Hippocampal formation (tissue), 2 donors: ENCODE data around the gene KCNK3.
"Not testable (repeated sequence)": the region's sequence is repeated elsewhere in the genome, so short reads cannot be mapped to it uniquely, and the experiment has no call there.

Source experiments
- DNase-seq, 2 donors: peaks; one replicate each; lab custom pipeline; 2025; lab: John Stamatoyannopoulos, UW

The KCNK3 gene

DNA sequence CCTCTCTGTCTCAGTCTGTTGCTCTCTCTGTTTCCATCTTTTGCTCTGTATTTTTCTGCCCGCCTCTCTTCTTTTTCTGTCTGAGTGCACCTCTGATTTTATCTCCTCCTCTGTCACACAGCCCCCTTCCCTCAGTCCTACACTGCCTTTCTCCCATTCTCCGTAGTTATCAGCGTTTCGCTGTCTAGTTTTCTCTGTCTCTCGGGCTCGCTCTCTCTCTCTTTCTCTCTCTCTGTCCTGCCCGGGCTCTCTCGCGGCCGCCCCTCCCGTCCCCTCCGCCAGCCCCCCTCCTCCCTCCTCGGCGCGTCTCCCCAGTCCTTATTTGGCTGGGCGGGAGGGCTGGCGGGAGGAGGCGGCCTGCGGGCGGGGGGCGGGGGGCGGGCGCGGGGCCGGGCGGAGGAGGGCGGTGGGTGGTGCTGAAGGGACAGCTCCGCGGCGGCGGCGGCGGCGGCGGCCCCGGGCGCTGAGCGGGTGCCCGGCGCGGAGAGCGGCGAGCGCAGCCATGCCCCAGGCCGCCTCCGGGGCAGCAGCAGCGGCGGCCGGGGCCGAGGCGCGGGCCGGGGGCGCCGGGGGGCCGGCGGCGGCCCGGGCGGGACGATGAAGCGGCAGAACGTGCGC is at the start of gene KCNK3:
Gene KCNK3 (plus strand): TSS at position 444 of the 618 bp plus-strand sequence. CDS start 154 bp downstream, at position 598.
- no peak for DNase-seq

DNA sequence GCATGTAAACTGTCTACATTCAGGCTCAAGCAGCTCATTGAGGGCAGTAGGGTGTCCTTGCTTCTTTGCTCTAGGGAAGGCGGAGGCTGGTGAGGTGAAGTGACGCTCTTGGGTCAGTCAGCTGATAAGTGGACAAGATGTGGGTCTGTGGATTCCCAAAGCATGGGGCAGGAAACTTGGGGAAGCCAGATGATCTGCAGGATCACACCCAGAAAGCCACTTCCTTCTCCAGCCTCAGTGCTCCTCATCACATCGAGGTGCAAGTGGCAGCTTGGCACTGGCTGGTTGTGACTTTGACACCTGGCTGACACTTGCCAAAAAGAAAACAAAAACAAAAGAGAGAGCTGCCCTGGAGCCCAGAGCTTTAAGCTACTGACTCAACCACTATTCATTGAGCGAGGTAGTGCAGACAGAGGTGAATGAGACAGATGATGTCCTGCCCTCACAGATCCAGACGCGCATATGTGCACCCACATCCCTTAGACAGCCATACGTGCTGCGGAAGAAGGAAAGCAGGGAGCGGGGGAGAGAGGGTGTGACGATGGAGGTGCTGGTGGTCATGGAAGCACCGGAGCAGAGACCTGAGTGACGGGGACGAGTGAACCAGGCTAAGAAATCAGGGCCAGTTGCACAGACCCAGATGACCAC is 48.2 kb upstream of the KCNK3 start:
- no peak for DNase-seq

DNA sequence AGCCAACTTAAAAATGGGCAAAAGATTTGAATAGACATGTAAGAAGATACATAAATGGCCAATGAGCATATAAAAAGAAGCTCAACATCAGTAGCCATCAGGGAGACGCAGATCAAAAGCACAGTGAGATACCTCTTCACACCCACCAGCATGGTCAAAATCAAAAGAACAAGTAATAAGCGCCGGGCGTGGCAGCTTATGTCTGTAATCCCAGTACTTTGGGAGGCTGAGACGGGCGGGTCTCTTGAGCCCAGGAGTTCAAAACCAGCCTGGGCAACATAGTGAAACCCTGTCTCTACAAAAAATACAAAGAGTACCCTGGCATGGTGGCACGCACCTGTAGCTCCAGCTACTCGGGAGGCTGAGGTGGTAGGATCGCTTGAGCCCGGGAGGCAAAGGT is 46.8 kb upstream of the KCNK3 start:
- no peak for DNase-seq

DNA sequence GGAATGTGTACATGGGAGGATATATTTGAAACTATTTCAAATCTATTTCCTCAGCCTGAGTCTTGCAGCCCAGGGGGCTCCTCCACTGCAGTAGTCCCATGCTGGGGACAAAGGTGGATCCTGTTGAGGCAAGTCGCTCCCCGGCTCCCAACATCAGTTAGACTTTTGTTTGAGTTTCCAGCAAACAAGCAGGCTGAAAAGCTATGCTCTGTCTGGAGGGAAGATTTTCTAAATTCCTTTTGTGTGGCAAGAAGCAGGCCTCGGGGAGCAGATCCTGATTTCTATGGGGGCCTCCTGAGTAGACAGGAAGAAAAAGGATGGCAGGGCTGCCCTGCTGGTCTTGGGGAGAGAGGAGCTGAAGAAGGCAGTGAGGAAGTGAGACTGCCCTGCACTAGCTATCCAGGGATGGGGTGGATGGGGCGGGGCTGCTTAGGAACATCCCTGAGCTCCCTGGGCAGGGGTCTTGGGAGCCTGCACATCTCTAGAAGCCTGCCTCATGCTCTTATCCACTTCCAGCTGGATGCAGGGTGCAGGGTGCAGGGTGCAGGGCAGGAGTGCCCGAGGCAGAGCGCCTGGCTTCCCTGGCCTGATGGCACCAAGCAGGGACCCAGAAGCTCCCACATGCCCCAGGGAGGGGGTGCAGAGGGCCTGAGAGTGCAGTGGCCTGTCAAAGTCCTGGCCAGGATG is 45.4 kb upstream of the KCNK3 start:
- DNase-seq = no peak

DNA sequence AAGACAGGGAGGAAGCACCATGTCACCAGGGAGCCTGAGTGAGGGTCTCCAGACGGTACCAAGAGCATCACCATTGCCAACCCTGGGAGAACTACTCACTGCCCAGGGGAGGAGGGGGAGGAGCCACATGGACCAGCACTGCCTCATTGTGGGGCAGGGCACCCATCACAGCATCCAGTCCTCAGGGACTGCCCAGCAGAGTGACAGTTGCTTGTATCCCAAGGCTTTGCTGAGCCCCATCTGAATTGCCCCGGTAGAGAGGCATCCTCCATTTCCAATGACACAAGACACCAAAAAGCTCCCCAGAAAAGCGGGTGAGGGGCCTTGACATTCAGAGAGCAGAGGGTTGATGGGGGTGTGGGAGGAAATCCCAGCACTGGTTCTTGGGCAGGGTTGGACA is 44.5 kb upstream of the KCNK3 start:
- no peak for DNase-seq

DNA sequence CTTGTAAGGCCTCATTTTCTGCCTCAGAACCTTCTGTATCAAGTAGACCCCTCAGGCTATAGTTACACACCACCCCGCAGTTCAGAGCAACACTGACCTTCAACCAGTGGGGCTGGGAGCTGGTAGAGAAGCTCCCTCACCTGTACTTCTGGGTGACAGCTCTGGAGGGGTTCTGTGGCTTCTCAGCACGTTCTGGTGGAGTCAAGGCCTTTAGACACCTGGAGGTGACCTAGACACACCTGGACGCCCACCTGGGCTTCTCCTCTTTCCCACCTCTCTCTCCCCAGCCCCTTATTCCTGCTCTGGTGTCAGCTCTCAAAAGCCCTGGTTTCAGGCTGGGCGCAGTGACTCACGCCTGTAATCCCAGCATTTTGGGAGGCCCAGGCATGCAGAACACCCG is 44.0 kb upstream of the KCNK3 start:
- no peak for DNase-seq

DNA sequence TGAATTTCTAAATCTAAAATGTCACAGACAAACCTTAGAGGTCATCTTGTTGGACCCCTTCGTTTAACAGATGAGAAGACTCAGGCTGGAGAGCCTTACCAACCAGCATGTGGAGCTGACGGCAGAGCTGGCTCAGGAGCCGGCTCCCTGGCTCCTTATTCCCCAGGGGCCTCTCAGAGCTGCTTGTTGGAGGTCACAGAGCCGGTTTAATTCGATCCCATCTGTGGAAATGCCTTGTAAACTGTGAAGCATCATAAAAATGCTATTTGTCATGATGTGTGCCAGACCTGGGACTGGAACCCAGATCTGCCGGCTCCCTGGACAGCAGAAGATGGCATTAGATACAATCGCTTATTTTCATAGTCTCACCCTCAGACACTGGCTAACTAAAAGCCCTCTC is 43.2 kb upstream of the KCNK3 start:
- no peak for DNase-seq

DNA sequence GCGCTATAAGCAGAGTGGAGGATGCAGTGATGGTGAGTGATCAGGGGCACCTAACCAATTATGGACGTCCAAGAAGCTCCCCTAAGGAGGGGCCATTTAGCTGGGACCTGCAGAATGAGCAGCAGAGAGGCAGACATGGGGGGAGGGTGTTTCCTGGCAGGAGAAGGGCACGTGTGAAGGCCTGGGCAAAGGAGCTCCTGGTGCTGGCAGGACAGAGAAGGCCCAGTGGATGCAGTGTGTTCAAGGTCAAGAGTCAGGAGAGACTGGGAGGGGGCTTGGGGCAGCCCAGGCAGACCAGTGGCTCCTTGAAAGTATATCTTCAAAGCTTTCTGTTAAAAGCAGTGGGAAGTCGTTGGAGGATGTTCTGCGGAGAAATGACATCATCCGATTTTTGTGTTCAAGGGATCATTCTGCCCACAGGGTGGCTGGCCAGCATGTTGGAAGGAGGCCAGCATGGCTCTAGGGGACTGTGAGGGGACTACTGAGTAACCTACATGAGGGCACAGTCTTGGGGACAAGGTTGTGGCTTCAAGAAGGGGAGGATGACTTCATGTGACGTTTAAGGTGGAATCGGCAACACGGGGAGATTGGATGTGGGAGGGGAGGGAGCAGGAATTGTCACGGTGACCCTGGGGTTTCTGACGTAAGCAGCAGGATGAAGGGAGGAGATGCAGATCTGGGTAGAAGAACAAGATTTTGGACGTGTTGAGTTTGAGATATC is 42.4 kb upstream of the KCNK3 start:
- DNase-seq = no peak

DNA sequence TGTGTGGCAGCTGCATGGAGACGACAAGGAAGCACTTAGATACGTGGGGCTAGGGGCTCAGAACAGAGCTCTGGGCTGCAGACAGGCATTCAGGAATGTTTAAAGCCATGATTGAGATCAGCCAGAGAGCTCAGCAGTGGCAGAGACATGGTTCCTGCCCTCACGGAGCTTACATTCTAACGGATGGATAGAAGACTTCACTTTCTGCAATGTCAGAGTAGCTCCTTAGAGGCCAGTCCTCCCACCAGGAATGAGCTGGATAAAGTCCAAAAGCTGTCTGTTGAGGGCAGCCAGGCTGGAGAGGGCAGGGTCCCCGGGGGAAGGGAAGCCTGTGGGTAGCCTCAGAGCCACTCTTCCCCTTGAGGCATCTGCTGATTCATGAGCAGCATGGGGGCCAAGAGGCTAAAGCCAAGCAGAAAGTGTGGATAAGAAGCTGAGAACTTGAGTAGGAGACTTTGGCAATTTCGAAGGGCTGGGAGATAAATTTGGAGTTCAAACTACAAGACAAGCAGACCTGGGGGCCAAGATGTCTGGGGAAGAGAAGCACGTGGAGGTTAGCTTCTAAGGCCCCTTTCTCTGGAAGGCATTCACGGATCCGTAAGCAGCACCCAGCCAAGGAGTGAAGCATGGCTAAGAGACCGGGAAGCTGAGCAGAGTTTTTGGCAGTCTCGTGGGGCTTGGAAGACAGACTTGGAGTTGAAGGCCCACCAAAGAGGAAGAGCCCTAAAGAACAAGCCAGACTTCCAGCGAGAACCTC is 41.6 kb upstream of the KCNK3 start:
- no peak for DNase-seq

DNA sequence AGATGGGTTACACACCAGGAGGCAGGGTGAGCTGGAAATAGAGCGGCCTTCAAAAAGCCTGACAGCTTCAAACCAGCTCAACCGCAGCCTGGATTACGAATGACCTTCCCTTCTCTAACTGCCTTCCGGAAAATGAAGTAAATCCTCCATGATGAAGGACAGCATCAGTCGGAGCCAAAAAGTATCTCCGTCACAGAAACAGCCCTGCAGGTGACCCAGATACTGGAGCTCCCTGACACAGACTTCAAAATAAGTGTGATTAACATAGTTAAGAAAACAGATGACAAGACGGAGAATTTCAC is 41.1 kb upstream of the KCNK3 start:
- DNase-seq = no peak

DNA sequence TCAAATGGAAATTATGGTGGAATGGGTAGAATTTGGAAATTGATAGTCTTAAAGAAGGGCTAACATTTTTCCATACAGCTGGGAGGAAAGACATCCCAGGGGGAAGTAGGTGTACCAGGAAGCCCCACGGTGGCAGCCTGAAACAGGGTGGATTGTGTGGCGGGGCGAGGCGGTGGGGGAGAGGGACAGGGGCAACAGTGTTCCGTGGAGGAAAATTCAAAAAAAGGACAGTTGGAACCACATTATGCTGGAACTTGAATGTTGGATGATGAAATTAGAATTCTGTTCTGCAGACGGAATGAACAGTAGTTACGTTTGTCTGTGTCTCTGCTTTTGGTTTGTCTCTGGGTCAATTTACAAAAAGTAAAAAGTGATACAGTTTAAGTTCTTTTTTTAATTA is 40.7 kb upstream of the KCNK3 start:
- DNase-seq = no peak

DNA sequence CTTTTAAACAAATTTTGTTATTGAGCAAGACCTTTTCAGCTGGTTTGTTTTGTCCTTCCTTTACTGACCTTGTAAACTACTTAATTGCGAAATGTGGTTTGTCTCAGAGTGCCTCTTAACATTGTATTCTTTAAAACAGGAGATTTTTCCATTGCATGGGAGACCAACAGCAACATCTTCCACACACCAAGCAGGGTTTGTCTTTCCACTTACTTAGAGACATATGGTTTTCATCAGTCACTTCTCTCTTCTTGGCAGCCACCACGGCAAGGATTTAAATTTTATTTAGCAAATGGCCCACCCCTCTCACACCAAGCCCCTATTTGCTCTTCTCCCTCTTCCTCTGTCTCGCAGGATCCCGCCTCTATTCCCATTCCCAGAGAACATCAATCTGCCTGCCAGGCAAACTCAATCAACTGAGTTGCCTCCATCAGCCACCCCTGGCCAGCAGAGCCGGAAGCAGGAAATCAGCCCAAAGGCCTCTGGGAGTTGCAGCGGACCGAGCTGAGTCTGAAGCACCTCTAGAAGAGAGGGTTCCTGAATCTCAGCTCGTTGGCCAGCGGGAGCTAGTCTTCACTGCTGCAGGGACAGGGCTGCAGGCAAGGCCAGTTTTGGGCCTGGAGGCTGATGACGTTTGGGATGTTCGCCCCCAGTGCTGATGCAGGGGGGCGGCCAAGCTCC is 40.0 kb upstream of the KCNK3 start:
- DNase-seq = no peak

DNA sequence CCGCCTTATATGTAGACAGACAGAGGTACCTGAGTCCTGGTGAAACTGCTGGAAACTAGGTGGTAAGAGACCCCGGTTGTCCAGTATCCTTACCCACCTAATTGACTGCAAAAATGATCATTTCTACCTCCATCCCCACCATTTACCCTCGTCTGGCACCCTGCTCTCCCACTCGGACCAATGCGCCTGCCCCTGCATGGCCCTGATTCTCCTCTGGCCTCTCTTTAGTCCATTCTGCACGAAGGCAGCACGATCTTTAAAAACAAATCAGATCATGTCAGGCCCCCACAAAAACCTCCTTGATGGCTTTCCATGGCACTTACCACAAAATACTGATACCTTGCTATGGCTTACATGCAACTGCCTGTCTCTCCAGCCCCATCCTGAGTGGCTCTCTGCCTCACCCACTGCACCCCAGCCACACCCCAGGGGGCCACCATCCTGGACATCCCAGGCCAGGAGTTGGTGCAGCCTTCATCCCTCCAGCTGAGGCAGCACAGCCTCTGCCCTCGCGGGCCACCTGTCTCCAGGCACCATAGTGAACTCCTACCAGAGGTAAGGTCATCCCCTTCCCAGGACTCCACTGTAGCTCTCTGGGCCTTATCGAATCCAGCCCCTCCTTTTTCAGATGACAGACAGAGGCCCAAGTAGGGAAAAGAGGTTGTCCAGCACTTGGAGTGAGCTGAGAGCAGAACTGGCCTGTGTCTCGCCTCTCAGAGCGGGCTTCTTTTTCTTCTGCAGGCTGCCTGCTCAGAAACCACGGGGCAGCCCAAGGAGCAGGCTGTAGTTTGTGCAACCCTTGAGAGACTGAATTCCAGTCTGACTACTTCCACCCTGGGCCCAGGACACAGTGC is 39.1 kb upstream of the KCNK3 start:
- no peak for DNase-seq

DNA sequence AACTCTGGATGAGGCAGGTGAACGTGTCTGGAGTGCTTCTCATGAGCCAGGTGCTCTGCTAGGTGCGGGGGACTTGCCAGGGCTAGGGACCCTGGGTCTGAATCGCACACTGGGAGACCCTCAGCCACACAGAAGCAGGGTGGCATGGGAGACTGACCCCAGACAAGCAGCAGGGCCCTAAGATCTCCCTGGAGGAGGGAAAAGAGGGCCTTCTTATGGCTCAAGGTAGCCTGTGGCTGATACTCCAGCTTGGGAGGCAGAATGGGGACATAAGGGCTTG is 38.5 kb upstream of the KCNK3 start:
- DNase-seq = no peak

DNA sequence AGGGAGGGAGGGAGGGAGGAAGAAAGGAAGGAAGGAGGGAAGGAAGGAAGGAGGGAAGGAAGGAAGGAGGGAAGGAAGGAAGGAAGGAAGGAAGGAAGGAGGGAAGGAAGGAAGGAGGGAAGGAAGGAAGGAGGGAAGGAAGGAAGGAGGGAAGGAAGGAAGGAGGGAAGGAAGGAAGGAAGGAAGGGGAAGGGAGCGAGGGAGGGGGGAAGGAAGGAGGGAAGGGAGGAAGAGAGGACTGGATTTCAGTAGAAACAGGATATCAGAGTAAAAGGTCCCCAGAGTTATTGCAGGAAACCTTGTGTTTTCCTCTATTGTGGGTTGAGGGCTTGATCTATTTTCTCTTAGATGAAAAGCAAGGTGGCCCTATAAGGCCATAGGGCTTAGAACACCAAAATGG is 37.4 kb upstream of the KCNK3 start:
- not testable (repeated sequence) for DNase-seq

DNA sequence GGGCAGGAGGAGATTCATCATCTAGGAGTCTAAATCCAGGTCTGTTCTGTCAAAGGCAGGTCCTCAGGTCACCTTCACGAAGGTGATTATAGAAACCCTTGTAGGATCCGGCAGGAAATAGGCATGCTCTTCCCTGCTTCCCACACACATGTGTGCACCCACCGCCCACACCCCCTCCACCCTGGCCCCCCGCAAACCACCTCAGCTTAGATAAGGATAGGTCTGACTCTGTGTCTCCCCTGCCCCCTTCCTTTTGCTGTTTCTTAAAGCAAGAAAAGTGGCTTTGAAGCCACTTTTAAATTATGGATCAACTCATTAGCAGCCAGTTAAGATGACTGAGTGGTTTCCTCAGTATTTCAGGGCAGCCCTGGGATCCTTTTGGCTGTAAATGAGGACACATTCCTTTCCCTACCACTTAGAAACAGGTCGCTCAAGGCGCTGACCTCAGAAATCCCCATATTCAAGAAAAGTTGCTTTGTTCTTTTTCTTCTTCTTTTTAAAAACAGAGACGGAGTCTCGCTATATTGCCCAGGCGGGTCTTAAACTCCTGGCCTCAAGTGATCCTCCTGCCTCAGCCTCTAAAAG is 36.8 kb upstream of the KCNK3 start:
- no peak for DNase-seq

DNA sequence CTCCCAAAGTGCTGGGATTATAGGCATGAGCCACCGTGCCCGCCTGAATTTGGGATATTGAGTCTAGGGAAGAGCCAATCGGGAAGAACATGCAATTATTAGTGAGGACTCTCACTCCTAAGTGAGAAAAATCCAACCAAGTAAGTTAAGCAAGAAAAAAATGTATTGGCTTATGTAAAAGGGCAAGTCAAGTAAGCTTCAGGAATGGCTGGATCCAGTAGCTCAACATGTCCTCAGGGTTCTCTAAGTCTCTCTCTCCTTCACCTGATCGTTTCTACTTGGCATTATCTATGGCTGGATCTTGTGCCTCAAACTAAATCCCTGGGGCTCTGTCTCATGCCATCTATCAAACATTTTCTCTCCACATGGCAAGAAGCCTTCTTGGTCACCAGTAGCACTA is 35.3 kb upstream of the KCNK3 start:
- no peak for DNase-seq

DNA sequence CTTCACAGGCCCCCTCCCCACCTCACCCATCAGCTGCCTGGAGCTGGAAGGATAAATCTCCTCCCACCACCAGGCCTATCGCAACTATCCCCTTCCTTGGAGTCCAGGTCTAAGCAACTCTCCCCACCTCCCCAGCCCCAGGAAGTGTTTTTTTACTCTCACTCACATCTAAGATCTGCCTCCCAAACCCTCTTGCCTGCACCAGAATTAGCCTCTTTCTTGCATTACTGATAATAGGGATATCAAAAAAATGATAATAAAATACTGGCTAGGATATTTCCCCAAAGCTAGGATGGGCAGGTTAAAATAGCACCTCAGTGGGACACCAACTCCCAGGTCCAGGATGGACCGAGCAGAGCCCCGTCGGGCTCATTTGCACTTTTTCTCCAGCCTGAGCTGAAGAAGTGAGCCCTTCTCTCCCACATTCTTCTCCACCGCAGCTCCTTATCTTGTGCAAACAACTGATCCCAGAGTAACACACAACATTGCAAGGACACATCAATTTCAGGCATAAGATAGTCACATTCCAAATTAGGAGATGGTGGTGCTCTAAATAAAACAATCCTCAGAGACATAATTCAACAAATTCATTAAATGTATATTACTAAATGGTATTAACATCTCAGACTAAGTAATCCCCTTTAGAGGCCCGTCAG is 33.7 kb upstream of the KCNK3 start:
- DNase-seq = no peak

DNA sequence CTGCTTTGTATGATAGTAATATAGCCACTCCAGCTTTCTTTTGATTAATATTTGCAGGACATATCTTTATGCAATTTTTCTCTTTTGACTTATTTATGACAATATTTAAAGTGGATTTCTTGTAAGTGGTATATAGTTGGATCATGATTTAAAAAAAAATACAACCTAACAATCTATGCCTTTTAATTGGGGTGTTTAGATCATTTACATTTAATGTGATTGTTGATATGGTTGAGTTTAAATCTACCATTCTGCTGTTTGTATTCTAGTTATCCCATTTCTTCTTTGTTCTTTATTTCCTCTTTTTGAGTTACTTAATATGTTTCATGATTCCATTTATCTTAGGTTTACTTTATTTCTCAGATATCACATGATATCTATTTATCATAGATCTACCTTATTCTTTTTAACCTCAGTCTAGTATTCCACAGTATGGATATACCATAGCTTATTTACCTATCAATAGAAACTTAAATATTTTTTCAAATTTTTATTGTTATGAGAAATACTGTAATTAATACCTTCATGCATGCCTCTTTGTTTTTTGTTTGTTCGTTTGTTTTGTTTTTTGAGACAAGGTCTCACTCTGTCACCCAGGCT is 32.1 kb upstream of the KCNK3 start:
- no peak for DNase-seq

DNA sequence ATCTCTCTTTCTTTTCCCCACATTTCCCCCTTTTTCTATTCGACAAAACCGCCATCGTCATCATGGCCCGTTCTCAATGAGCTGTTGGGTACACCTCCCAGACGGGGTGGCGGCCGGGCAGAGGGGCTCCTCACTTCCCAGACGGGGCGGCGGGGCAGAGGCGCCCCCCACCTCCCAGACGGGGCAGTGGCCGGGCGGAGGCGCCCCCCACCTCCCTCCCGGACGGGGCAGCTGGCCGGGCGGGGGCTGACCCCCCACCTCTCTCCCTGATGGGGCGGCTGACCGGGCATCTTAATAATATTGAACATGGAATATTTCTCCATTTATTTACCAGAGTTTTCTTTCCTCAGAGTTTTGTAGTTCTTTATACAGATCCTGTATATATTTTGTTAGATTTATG is 27.2 kb upstream of the KCNK3 start:
- DNase-seq = not testable (repeated sequence)
